Muscle layer of duodenum (tissue), 2 donors: ENCODE data around the gene CCDC80.

Experiments used
- H3K27ac ChIP-seq: one replicate; pipeline ENCODE4 v1.7.0; 2013; ENCODE audit warnings: mild to moderate bottlenecking, low read length
- H3K27me3 ChIP-seq: one replicate; pipeline ENCODE4 v1.7.0; 2013; ENCODE audit warnings: low read depth, mild to moderate bottlenecking, control low read depth, low read length
- H3K36me3 ChIP-seq, 2 donors: one replicate each; pipeline ENCODE4 v1.7.0; 2013; ENCODE audit warnings: low read length in 2 of 2, control low read depth in 1 of 2, mild to moderate bottlenecking in 1 of 2; ENCODE audit not compliant: insufficient read depth in 2 of 2, control insufficient read depth in 1 of 2
- H3K4me1 ChIP-seq, 2 donors: one replicate each; pipeline ENCODE4 v1.7.0; 2013; ENCODE audit warnings: low read length in 2 of 2, mild to moderate bottlenecking in 2 of 2, control low read depth in 1 of 2, moderate library complexity in 1 of 2; ENCODE audit not compliant: insufficient read depth in 2 of 2, control insufficient read depth in 1 of 2
- H3K4me3 ChIP-seq, 2 donors: one replicate each; pipeline ENCODE4 v1.7.0; 2013; ENCODE audit warnings: low read length in 2 of 2, low read depth in 1 of 2, mild to moderate bottlenecking in 1 of 2
- H3K9me3 ChIP-seq, 2 donors: one replicate each; pipeline ENCODE4 v1.7.0; 2013; ENCODE audit warnings: low read length in 2 of 2, control low read depth in 1 of 2, mild to moderate bottlenecking in 1 of 2; ENCODE audit not compliant: control insufficient read depth in 1 of 2
- donor health status: healthy.

The CCDC80 gene

GRCh38 chr3:112642912-112643506 is 2.1 kb upstream of the CCDC80 start:
- H3K4me1 ChIP-seq, result peaks cover 0 to 25% of the 10 kb centered on the region in 2 donors
- peaks cover 0 to 7% of the 10 kb centered on the region in 2 donors for H3K36me3 ChIP-seq
- H3K9me3 ChIP-seq, result no peaks in the 10 kb centered on the region
- H3K27me3 ChIP-seq, result no peaks in the 10 kb centered on the region
- H3K4me3 ChIP-seq, result peak overlapping the region; percentile 34 to 47
- H3K27ac ChIP-seq, result no peak overlapping the region

- no peaks in the 10 kb centered on the region for H3K9me3 ChIP-seq
- H3K36me3 ChIP-seq, result peaks cover 0 to 7% of the 10 kb centered on the region in 2 donors
- H3K4me1 ChIP-seq, result peaks cover 0 to 11% of the 10 kb centered on the region in 2 donors
- H3K4me3 ChIP-seq, result peak overlapping the region; percentile 64 to 67
- peak overlapping the region; percentile 87 for H3K27ac ChIP-seq
- H3K27me3 ChIP-seq, result no peaks in the 10 kb centered on the region
Measured at GRCh38 chr3:112640276-112640929, 540 bp downstream of the CCDC80 start.

- Histone ChIP-seq H3K4me1 (peaks cover 0 to 15% of the 10 kb centered on the region in 2 donors), H3K27ac (peak overlapping the region; percentile 87), H3K4me3 (peak overlapping the region; percentile 64 to 67), H3K36me3 (peaks cover 0 to 7% of the 10 kb centered on the region in 2 donors), H3K9me3 (no peaks in the 10 kb centered on the region), H3K27me3 (no peaks in the 10 kb centered on the region)
Measured at GRCh38 chr3:112639455-112640225, 1.3 kb downstream of the CCDC80 start.

- Histone ChIP-seq H3K4me1 (peaks cover 0 to 22% of the 10 kb centered on the region in 2 donors), H3K27ac (peak overlapping the region; percentile 89), H3K4me3 (peak overlapping the region; percentile 64 to 67)
Measured at GRCh38 chr3:112638327-112639020, 2.5 kb downstream of the CCDC80 start.

GRCh38 chr3:112637700-112638099 is 3.2 kb downstream of the CCDC80 start:
- Histone ChIP-seq H3K36me3 (peaks cover 0 to 7% of the 10 kb centered on the region in 2 donors), H3K9me3 (no peaks in the 10 kb centered on the region), H3K27me3 (no peaks in the 10 kb centered on the region), H3K27ac (peak overlapping the region; percentile 89), H3K4me1 (peaks cover 0 to 23% of the 10 kb centered on the region in 2 donors), H3K4me3 (peak overlapping the region; percentile 64 to 67)

More at GRCh38 chr3:112638327-112639020, 2.5 kb downstream of the CCDC80 start:
- H3K36me3 ChIP-seq, result peaks cover 0 to 7% of the 10 kb centered on the region in 2 donors
- H3K27me3 ChIP-seq, result no peaks in the 10 kb centered on the region
- no peaks in the 10 kb centered on the region for H3K9me3 ChIP-seq

GRCh38 chr3:112635674-112636073 is 5.3 kb downstream of the CCDC80 start:
- Histone ChIP-seq H3K36me3 (peaks cover 0 to 4% of the 10 kb centered on the region in 2 donors), H3K4me3 (peak overlapping the region; percentile 64 to 67), H3K4me1 (peaks cover 0 to 36% of the 10 kb centered on the region in 2 donors), H3K27me3 (no peaks in the 10 kb centered on the region), H3K27ac (peak overlapping the region; percentile 89), H3K9me3 (no peaks in the 10 kb centered on the region)

GRCh38 chr3:112634786-112635541 is 6.0 kb downstream of the CCDC80 start:
- Histone ChIP-seq H3K27ac (peak overlapping the region; percentile 89), H3K36me3 (no peaks in the 10 kb centered on the region), H3K27me3 (no peaks in the 10 kb centered on the region), H3K9me3 (no peaks in the 10 kb centered on the region), H3K4me3 (peak overlapping the region; percentile 38 to 67), H3K4me1 (peaks cover 0 to 36% of the 10 kb centered on the region in 2 donors)

- H3K4me3 ChIP-seq, result peak overlapping the region; percentile 16 to 44
Measured at GRCh38 chr3:112633757-112634156, 7.2 kb downstream of the CCDC80 start.

GRCh38 chr3:112633191-112633590 is 7.8 kb downstream of the CCDC80 start:
- no peaks in the 10 kb centered on the region for H3K9me3 ChIP-seq
- H3K4me3 ChIP-seq, result peak overlapping the region; percentile 16 to 44
- H3K4me1 ChIP-seq, result peaks cover 0 to 32% of the 10 kb centered on the region in 2 donors
- no peaks in the 10 kb centered on the region for H3K27me3 ChIP-seq
- no peaks in the 10 kb centered on the region for H3K36me3 ChIP-seq
- peak overlapping the region; percentile 42 for H3K27ac ChIP-seq

More at GRCh38 chr3:112633757-112634156, 7.2 kb downstream of the CCDC80 start:
- no peaks in the 10 kb centered on the region for H3K9me3 ChIP-seq
- no peaks in the 10 kb centered on the region for H3K27me3 ChIP-seq
- H3K4me1 ChIP-seq, result peaks cover 0 to 32% of the 10 kb centered on the region in 2 donors
- H3K36me3 ChIP-seq, result no peaks in the 10 kb centered on the region
- peak overlapping the region; percentile 89 for H3K27ac ChIP-seq

- peaks cover 0 to 32% of the 10 kb centered on the region in 2 donors for H3K4me1 ChIP-seq
- no peaks in the 10 kb centered on the region for H3K9me3 ChIP-seq
- H3K27ac ChIP-seq, result peak overlapping the region; percentile 42
- no peaks in the 10 kb centered on the region for H3K36me3 ChIP-seq
- H3K27me3 ChIP-seq, result no peaks in the 10 kb centered on the region
- H3K4me3 ChIP-seq, result peak overlapping the region; percentile 8 to 30
Measured at GRCh38 chr3:112632596-112632995, 8.3 kb downstream of the CCDC80 start.
